Memory B cell (primary cell): ENCODE results near the gene BAG2.

ENCODE experiments used
- ATAC-seq: fragments of 150-1000 bp; cut with Tn5 transposase; 2 replicates; pipeline ENCODE4 v1.10.0; 2021; ENCODE audit warnings: low read depth, mild to moderate bottlenecking, moderate library complexity
- DNase-seq, 2 donors: peaks; one replicate each; pipeline ENCODE4 v3.0.0; 2022; ENCODE audit warnings: low spot score in 2 of 2
- H3K27ac Mint-ChIP-seq: one replicate; pipeline ENCODE4 v1.8.0; 2022; ENCODE audit warnings: mild to moderate bottlenecking, moderate library complexity, mixed read lengths
- H3K27me3 Mint-ChIP-seq: one replicate; pipeline ENCODE4 v1.8.0; 2022; ENCODE audit warnings: mixed read lengths
- H3K36me3 Mint-ChIP-seq: one replicate; pipeline ENCODE4 v1.8.0; 2022; ENCODE audit warnings: mild to moderate bottlenecking, mixed read lengths
- H3K4me1 Mint-ChIP-seq: one replicate; pipeline ENCODE4 v1.8.0; 2022; ENCODE audit warnings: mixed read lengths
- H3K4me3 Mint-ChIP-seq: one replicate; pipeline ENCODE4 v1.8.0; 2022; ENCODE audit warnings: mild to moderate bottlenecking, moderate library complexity, mixed read lengths
- H3K9me3 Mint-ChIP-seq: one replicate; pipeline ENCODE4 v1.8.0; 2022; ENCODE audit warnings: mixed read lengths

Gene BAG2

DNA sequence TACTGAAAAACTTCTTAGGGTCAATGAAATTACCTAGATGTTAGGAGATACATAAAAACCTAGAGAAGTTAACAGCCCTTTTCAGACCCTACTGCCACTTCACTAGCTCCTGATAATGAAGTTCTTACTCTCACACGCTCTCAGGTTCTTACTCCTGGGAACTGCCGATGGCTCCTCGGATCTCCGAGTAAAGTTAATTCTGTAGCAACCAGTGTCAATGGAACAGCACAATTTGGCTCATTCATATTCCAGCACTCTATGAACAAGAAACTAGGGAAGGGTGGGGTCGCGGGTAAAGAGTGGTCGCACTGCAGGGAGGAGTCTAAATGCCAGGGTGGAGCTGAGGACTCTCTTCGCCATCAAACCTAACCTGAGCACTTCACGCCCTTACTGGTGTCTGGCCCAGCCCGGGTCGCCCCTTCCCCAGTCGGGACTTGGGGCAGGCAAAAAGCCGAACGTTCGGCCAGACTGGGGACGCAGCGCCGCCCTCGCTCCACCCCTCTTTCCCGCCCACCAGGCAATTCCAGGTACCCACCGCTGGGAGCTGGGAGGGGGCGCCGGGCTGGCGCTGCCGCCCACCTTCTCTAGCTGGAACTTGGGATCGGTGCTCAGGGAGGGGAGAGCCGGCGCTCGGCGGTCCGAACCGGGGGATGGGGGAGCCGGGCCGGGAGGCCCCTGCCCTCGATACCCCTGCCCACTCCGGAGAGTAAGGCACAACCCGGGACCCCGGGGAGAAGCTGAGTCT lies 49.2 kb downstream of the BAG2 start:
- DNase-seq = peak in 1 of 2 donors; percentile 40
- H3K27ac Mint-ChIP-seq = no peak overlapping the region
- H3K4me1 Mint-ChIP-seq = peaks cover 10% of the 10 kb centered on the region
- peak; percentile 57 for ATAC-seq
- no peaks in the 10 kb centered on the region for H3K9me3 Mint-ChIP-seq
- H3K27me3 Mint-ChIP-seq = peaks cover 1% of the 10 kb centered on the region
- no peaks in the 10 kb centered on the region for H3K36me3 Mint-ChIP-seq
- peak overlapping the region; percentile 86 for H3K4me3 Mint-ChIP-seq

DNA sequence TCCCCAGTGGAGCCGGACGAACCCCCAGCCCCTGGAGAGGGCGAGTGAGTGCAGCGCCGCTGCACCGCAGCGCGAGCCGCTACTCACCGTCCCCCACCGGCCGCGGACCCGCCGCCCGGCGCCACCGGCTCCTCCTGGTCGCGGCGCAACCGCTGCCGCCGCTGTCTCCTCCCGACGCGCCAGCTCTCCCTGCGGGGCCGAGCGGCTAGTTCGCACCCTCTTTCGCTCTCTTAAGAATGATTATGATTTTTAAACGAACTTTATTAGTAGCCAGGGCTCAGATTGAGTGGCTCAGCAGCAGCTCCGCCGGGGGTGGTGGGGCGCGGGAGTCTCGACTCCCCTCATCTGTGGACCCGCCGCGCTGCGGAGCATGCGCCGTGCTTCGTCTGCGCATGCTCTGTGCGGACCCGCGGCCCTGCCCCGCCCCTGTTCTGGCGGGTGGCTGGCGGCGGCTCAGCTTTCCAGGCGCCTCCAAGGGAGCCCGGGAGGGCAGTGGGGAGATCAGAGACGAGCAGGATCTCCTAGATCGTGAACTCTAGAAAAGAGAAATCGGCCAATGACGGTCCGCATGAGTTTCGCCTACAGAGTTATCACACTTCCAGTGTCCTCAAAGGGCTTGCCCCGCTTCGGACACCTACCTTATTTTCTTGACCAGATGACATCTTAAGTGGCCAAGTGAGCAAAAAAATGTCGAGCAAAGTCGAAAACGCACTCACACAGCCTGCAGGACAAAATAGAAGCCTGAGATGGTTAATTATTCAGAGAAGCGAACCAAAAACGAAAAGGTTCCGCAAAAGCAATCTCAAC lies 50.0 kb downstream of the BAG2 start, which contains the start of gene RAB23:
Gene RAB23 (minus strand): TSS at position 372 of the 807 bp plus-strand sequence. CDS start 11,927 bp downstream, outside the sequence.
- peaks cover 1% of the 10 kb centered on the region for H3K27me3 Mint-ChIP-seq
- H3K27ac Mint-ChIP-seq = peak within 1 kb of the TSS; percentile 82
- H3K4me3 Mint-ChIP-seq = peak within 1 kb of the TSS; percentile 99
- no peaks in the 10 kb centered on the region for H3K9me3 Mint-ChIP-seq
- ATAC-seq (peak; percentile 88), DNase-seq (peak; percentile 89 to 92)
- H3K36me3 Mint-ChIP-seq = no peaks in the 10 kb centered on the region
- peaks cover 8% of the 10 kb centered on the region for H3K4me1 Mint-ChIP-seq

DNA sequence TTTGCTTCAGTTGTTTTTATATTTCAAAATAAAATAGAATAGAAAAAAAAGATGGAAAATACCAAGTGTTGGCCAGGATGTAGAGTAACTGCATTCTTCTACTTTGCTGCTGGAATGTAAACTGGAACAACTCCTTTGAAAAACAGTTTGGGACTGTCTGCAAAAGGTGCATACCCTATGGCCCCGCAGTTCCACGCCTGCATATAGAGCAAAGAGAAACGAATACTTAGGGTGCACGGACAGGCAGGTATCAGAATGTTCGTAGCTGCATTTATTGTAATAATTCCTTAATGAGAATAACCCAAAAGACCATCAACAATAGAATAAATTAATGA lies 50.6 kb downstream of the BAG2 start:
- Mint-ChIP-seq H3K27ac (no peak overlapping the region), H3K4me1 (peaks cover 8% of the 10 kb centered on the region), H3K4me3 (peak overlapping the region; percentile 99), H3K9me3 (no peaks in the 10 kb centered on the region), H3K27me3 (peaks cover 1% of the 10 kb centered on the region), H3K36me3 (no peaks in the 10 kb centered on the region)
- no peak for ATAC-seq
- DNase-seq = no peak

DNA sequence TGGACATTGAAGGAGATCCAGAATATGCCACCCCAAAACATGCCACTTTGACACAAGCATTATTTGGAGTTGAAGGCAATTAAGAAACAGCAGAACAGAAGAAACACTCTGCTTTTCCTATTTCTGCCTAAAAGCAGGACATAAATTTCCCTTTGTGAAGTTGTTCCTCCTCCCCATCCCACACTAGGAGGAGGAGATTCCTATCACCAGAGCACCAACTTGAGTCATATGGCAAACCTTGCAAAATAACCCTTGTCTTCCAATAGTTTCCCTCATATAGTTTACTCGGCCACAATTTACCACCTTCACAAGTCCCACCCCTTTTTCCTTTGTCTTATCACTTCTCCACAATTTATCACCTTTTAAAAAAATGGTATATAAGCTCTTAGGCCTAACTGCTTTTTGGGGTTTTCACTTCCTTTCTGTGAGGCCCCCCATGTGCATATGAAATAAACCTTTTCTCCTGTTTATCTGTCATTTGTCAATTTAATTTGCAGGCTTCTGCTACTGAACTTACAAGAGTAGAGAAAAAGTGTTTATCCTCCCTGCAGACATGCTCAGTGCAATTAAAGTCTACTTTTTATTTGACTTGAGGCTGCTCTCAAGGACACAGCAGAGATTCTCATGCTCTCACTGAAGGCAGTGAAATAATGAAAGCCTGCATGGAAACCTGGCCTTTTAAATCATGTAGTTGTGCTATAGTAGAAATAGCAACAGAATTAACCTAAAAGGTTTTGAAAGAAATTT lies 52.8 kb downstream of the BAG2 start:
- no peak overlapping the region for H3K4me3 Mint-ChIP-seq
- no peaks in the 10 kb centered on the region for H3K9me3 Mint-ChIP-seq
- DNase-seq (no peak), ATAC-seq (no peak)
- H3K4me1 Mint-ChIP-seq = peaks cover 8% of the 10 kb centered on the region
- H3K27me3 Mint-ChIP-seq = peaks cover 3% of the 10 kb centered on the region
- H3K27ac Mint-ChIP-seq = no peak overlapping the region
- no peaks in the 10 kb centered on the region for H3K36me3 Mint-ChIP-seq

DNA sequence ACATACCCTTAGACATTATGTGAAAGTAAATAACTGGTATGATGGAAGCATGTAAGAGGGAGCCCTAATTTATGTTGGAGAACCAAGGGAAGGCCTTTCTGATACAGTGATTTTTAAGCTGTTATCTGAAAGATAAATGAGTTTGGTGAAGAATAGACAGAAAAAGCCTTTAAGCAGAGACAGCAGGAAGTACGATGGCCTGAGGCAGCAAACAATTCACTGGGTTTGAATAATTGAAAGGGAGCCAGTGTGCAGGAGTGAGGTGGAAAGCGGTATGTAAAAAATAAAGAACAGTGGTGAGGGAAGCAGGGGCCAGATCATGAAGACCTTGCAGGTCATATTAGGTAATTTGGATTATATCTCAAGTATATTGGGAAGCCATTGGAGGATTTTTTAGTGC lies 54.1 kb downstream of the BAG2 start:
- H3K4me1 Mint-ChIP-seq = peaks cover 7% of the 10 kb centered on the region
- H3K27me3 Mint-ChIP-seq = peaks cover 7% of the 10 kb centered on the region
- H3K4me3 Mint-ChIP-seq = no peak overlapping the region
- ATAC-seq (no peak), DNase-seq (no peak)
- H3K36me3 Mint-ChIP-seq = no peaks in the 10 kb centered on the region
- no peak overlapping the region for H3K27ac Mint-ChIP-seq
- no peaks in the 10 kb centered on the region for H3K9me3 Mint-ChIP-seq
